ENCODE measurements around the gene SNW1.
A peak's percentile ranks its signal among the peaks of the same experiment; 100 is the strongest.

- TF ChIP-seq HDGF (IDR thresholded peaks at IDR 0.05; ENCODE audit: borderline replicate concordance) (no peak), FOXK2 (IDR thresholded peaks at IDR 0.05) (no peak), FOXA1 (IDR thresholded peaks at IDR 0.05) (no peak), ELF4 (IDR thresholded peaks at IDR 0.05) (peak; percentile 52), L3MBTL2 (conservative IDR thresholded peaks at IDR 0.05) (peak; percentile 60), LEF1 (IDR thresholded peaks at IDR 0.05; ENCODE audit: borderline replicate concordance) (no peak), SP1 (IDR thresholded peaks at IDR 0.05) (no peak), FOXM1 (IDR thresholded peaks at IDR 0.05; ENCODE audit: borderline replicate concordance) (no peak), ZNF384 (IDR thresholded peaks at IDR 0.05) (no peak), NFRKB (IDR thresholded peaks at IDR 0.05) (no peak), ARNT (IDR thresholded peaks at IDR 0.05) (no peak), SUZ12 (IDR thresholded peaks at IDR 0.05) (no peak)
Observed at GRCh38 chr14:77799863-77800730, 39.1 kb upstream of the SNW1 start, which contains the start of gene ADCK1.
